GM13977 (cell line): ENCODE results near the gene SHROOM4.

Experiments
- DNase-seq: peaks from one replicate; pipeline ENCODE4 v3.0.0; 2012; ENCODE audit warnings: low spot score
- CTCF ChIP-seq: IDR thresholded peaks from 2 replicates; pipeline ENCODE4 v1.5.1; 2012; ENCODE audit warnings: mild to moderate bottlenecking, control low read depth; ENCODE audit not compliant: insufficient read depth; ENCODE audit errors: extremely low read depth, missing control alignments
- in situ Hi-C: fragments of 300-500 bp; cut with MboI; formaldehyde crosslinking; loops from one replicate; pipeline ENCODE4 v1.12.0; 2022; ENCODE audit warnings: low sequenced_read_pairs, low pct_unique_long_range_greater_than_20kb, mixed read lengths, inconsistent platforms; ENCODE audit not compliant: unreplicated experiment

SHROOM4 gene

GRCh38 chrX:50613846-50614245 is 200.1 kb downstream of the SHROOM4 start:
- in situ Hi-C loops: no loop called here
- DNase-seq: no peak
- TF ChIP-seq CTCF: no peak

- in situ Hi-C loops: no loop called here
- DNase-seq: no peak
- no peak for TF ChIP-seq CTCF
Measured at GRCh38 chrX:50609796-50610195, 204.2 kb downstream of the SHROOM4 start.

GRCh38 chrX:50606300-50606950 is 207.6 kb downstream of the SHROOM4 start:
- DNase-seq: no peak
- no peak for TF ChIP-seq CTCF
- in situ Hi-C loops: no loop called here

GRCh38 chrX:50596056-50596455 is 217.9 kb downstream of the SHROOM4 start:
- TF ChIP-seq CTCF: no peak
- in situ Hi-C loops: loop anchor here (25.0 kb wide), 1 partner anchor 484 kb away; no protein-coding TSS in a partner anchor
- DNase-seq: no peak

GRCh38 chrX:50594788-50595187 is 219.2 kb downstream of the SHROOM4 start:
- in situ Hi-C loops: loop anchor here (25.0 kb wide), 1 partner anchor 482 kb away; no protein-coding TSS in a partner anchor
- no peak for DNase-seq

GRCh38 chrX:50586980-50587379 is 227.0 kb downstream of the SHROOM4 start:
- no peak for DNase-seq
- in situ Hi-C loops: loop anchor here (25.0 kb wide), 1 partner anchor 475 kb away; no protein-coding TSS in a partner anchor
- TF ChIP-seq CTCF: no peak

More at GRCh38 chrX:50594788-50595187, 219.2 kb downstream of the SHROOM4 start:
- no peak for TF ChIP-seq CTCF

- no peak for TF ChIP-seq CTCF
- in situ Hi-C loops: loop anchor here (25.0 kb wide), 1 partner anchor 474 kb away; no protein-coding TSS in a partner anchor
- DNase-seq: no peak
Measured at GRCh38 chrX:50586407-50586806, 227.6 kb downstream of the SHROOM4 start.
